Stimulated activated CD4-positive, alpha-beta T cell treated with anti-CD3 and anti-CD28 coated beads, Interleukin-2, amount 100 ng/mL, for 24 hours (primary cell): ENCODE results near the gene SUCLG2.
"Not testable (repeated sequence)": the region's sequence is repeated elsewhere in the genome, so short reads cannot be mapped to it uniquely, and the experiment has no call there.

Experiments used
- DNase-seq, 2 donors: peaks; one replicate each; pipeline ENCODE4 v3.0.0-alpha.2; 2020

The SUCLG2 gene

GRCh38 chr3:67551361-67552016 is 102.9 kb downstream of the SUCLG2 start:
- DNase-seq, result no peak

GRCh38 chr3:67550541-67550940 is 103.9 kb downstream of the SUCLG2 start:
- no peak for DNase-seq

GRCh38 chr3:67542502-67543250 is 111.7 kb downstream of the SUCLG2 start:
- DNase-seq, result not testable (repeated sequence)

- no peak for DNase-seq
These were observed 114.1 kb downstream of the SUCLG2 start for GRCh38 chr3:67540198-67540894.

DNA sequence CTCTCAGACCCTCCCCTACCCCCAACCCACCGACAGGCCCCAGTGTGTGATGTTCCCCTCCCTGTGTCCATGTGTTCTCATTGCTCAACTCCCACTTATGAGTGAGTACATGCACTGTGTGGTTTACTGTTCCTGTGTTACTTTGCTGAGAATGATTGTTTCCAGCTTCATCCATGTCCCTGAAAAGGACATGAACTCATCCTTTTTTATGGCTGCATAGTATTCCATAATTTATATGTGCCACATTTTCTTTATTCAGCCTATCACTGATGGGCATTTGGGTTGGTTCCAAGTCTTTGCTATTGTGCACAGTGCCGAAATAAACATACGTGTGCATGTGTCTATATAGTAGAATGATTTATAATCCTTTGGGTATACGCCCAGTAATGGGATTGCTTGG is 117.2 kb downstream of the SUCLG2 start:
- DNase-seq, result not testable (repeated sequence)

DNA sequence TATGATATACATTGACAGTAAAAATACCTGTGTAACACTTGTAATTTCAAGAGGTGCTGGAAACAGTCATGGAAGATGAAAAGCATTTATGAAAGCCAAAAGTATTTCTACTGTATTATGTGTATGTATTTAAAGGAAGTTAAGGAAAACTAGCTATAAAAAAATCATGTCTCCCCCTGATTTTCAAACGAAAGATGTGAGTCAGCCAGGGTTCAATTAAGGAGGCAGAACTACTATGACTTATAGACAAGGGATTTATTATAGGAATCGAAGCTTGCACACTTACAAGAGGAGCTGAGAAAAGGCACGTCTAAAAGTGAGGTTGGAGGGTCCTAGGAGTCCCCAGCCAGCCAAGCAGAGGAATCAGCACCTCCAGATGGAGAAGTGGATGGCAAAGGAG is 119.4 kb downstream of the SUCLG2 start:
- DNase-seq, result no peak

GRCh38 chr3:67534594-67534993 is 119.8 kb downstream of the SUCLG2 start:
- DNase-seq, result no peak

GRCh38 chr3:67531181-67532101 is 123.0 kb downstream of the SUCLG2 start:
- DNase-seq, result no peak

GRCh38 chr3:67529915-67530314 is 124.5 kb downstream of the SUCLG2 start:
- DNase-seq, result no peak

DNA sequence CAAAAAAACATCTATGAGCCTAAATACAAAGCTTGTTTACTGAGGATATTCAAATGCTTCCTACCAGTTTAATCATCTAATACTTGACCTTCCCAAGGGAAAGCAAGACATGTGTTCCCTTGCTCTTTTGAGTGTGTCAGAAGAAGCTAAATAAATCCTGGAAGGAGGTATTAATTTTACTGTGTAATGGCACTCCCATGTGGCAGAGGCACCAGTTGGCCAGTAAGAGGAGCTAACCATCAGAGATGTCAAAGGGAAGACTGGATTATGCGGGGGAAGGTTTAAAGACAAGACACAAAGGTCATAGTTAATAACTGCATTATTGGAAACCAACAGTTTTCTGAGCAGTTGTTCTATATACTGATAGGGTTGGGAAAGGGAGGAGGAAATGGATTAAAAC is 125.1 kb downstream of the SUCLG2 start:
- DNase-seq, result no peak

GRCh38 chr3:67526246-67526645 is 128.2 kb downstream of the SUCLG2 start:
- DNase-seq, result no peak

DNA sequence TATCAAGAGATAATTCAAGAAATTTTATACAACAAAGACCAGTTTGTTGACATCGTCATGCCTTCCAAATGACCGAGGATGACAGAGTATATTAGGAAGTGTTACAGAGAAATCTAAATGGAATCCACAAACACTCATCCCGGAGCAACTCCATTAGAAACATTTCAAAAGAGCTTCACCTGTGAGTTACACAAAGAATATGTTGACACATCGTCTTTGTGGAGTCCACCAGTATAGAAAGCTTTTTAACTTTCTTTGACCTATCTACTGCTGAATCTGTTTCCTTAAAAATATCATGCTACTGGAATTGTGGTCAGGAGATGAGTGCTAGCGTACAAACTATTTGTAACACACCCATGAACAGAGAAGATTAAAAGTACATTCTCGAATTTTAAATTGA is 130.4 kb downstream of the SUCLG2 start:
- DNase-seq, result no peak

DNA sequence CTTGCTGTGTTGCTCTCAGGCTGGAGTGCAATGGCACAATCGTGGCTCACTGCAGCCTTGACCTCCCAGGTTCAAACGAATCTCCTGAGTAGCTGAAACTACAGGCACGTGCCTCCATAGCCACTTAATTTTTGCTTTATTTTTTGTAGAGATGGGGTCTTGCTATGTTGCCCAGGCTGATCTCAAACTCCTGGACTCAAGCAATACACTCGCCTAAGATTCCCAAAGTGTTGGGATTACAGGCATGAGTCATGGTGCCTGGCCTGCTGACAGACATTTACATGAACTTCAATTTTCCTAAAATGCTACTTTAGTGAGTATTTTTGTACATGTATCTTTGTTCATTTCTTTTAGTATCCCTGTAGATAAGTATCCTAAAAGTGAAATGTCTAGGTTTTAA is 132.3 kb downstream of the SUCLG2 start:
- no peak for DNase-seq

GRCh38 chr3:67521053-67521646 is 133.3 kb downstream of the SUCLG2 start:
- no peak for DNase-seq

GRCh38 chr3:67518236-67518635 is 136.2 kb downstream of the SUCLG2 start:
- no peak for DNase-seq

- DNase-seq, result no peak
These were observed 136.6 kb downstream of the SUCLG2 start for GRCh38 chr3:67517781-67518180.

GRCh38 chr3:67516496-67516895 is 137.9 kb downstream of the SUCLG2 start:
- DNase-seq, result no peak

- no peak for DNase-seq
These were observed 138.6 kb downstream of the SUCLG2 start for GRCh38 chr3:67515778-67516177.

- no peak for DNase-seq
These were observed 144.8 kb downstream of the SUCLG2 start for GRCh38 chr3:67509471-67510075.

DNA sequence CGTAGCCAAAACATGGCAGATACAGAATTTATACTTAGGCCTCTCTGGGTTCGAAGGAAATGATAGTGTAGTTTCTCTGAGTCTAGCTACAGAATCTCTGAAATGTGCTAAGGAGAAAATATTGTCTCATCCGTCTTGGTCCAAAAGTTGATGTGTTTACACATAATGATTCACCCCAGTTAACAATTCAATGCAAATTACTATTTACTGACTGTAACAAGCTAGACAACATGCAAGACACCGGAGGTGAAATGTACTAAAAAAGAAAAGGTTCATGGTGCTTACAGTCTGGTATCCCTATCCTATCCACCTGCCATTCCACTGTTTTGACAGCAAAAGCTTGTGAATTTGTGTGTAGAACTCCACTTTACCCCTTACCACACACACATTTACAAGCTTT is 146.8 kb downstream of the SUCLG2 start:
- no peak for DNase-seq

DNA sequence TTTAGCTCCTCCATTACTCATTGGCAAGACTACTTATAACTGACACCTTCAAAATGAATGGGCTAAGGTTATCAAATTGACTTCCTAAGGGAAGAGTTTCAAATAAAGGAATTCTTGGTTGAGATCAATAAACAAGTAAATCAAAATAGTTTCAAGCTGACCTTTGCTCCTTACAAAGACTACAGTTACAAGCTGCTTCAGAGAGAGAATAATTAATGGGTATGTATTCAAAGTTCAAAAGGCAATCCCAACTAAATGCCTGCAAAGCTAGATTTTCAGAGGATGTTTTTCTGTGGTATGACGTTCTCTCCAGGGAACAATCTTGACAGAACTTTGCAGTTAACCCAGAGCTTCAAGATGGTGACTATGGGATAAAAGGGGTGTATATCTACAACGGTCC is 153.7 kb downstream of the SUCLG2 start:
- DNase-seq, result no peak

GRCh38 chr3:67497746-67498145 is 156.7 kb downstream of the SUCLG2 start:
- DNase-seq, result no peak
